Gastroesophageal sphincter (tissue), 3 donors: ENCODE measurements around the gene TREML2.

Source experiments
- CTCF ChIP-seq, 4 experiments: fragments of 200-600 bp in 2 of 4; fragments of 450-650 bp in 2 of 4; sonication (generic) in 1 of 4; IDR thresholded peaks; one replicate each; pipeline ENCODE4 v1.5.1; 2017 to 2019; ENCODE audit warnings: antibody characterized with exemption in 4 of 4, mild to moderate bottlenecking in 2 of 4, moderate library complexity in 2 of 4
- EP300 ChIP-seq: sonication (generic); formaldehyde crosslinking; IDR thresholded peaks from one replicate; pipeline ENCODE4 v1.6.1; 2017; ENCODE audit warnings: antibody characterized with exemption, mild to moderate bottlenecking
- POLR2A ChIP-seq, 2 donors: fragments of 450-650 bp; IDR thresholded peaks; one replicate each; pipeline ENCODE4 v1.6.1; 2017; ENCODE audit warnings: antibody characterized with exemption in 2 of 2, mild to moderate bottlenecking in 2 of 2, moderate library complexity in 1 of 2
- POLR2AphosphoS5 ChIP-seq: sonication (generic); formaldehyde crosslinking; IDR thresholded peaks from one replicate; pipeline ENCODE4 v1.6.1; 2017; ENCODE audit warnings: antibody characterized with exemption

- TF ChIP-seq CTCF (IDR thresholded peaks at IDR 0.05), result no peak
- no peak for TF ChIP-seq POLR2AphosphoS5
- no peak for TF ChIP-seq EP300
- no peak for TF ChIP-seq POLR2A (IDR thresholded peaks at IDR 0.05)
These were observed 50.3 kb downstream of the TREML2 start for GRCh38 chr6:41150671-41151070.
